GM19468 (cell line): ENCODE measurements around the gene HMGB1.

ENCODE experiments used
- ATAC-seq: cut with Tn5 transposase; IDR thresholded peaks from one replicate; pipeline ENCODE4 v1.9.1; 2021; ENCODE audit warnings: mild to moderate bottlenecking, moderate library complexity, moderate number of reproducible peaks; ENCODE audit not compliant: unreplicated experiment; ENCODE audit errors: extremely low read depth

HMGB1 gene

DNA sequence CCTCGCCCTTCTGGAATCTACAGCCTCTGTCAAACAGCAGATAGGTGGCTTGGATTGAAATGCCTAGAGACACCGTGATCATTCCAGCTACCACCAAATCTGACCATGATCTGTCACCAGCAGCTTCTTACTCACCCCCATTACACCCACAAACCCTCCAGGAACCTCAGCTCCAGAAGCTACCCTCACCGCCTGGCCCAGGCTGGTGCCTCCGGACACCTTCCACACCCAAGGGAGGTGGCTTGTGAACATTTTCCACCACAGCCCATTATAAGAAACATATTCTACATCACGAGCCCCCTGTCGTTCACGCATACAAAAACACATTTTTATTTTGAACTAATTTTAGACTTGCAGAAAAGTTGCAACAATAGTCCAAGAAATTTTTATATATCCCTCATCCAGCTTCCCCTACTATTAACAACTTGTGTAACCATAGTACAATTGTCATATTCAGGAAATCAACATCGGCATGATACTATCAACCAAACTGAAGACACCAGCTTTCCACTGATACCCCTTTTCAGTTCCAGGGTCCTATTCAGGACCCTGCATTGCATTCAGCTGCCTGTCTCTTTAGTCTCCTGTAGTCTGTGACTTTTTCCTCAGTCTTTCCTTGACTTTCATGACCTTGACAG, 58.8 kb downstream of the HMGB1 start:
- no peak for ATAC-seq
